ENCODE measurements around the gene SLC38A3. TPM values are rescaled to one million over a fixed set of nuclear protein-coding genes. Genes with fewer than 3 reads are reported as not detected.

The SLC38A3 gene
- total and polyA plus RNA-seq, 2 experiments from 2014 or later, result 0.28 to 1.3 TPM

- Histone ChIP-seq H3K36me3 (ENCODE audit: insufficient read depth) (no peaks in the 10 kb centered on the region), H3F3A (replicated peaks; ENCODE audit: low read depth) (peaks cover 5% of the 10 kb centered on the region; the same call in 1 of the 2 replicates), H3K9me2 (ENCODE audit: insufficient read depth) (no peaks in the 10 kb centered on the region), H4K20me1 (replicated peaks; ENCODE audit: insufficient read depth) (peaks cover 5% of the 10 kb centered on the region; the same call in 1 of the 2 replicates), H2AFZ (no peak overlapping the region), H3K4me3 (no peak overlapping the region), H3K27me3 (ENCODE audit: insufficient read depth) (no peaks in the 10 kb centered on the region), H3K4me1 (ENCODE audit: insufficient read depth) (no peaks in the 10 kb centered on the region), H3K79me2 (replicated peaks; ENCODE audit: insufficient read depth) (no peaks in the 10 kb centered on the region), H3K4me2 (no peak overlapping the region), H3K27ac (ENCODE audit: low read depth) (no peak overlapping the region)
- Mint-ChIP-seq H3K9me3 (no peaks in the 10 kb centered on the region; the same call in 2 of the 3 replicates), H3K4me3 (no peak overlapping the region), H3K4me1 (peaks cover 2% of the 10 kb centered on the region; the same call in 2 of the 3 replicates), H3K27ac (no peak overlapping the region), H3K36me3 (ENCODE audit: low read depth) (peaks cover 18% of the 10 kb centered on the region), H3K27me3 (ENCODE audit: insufficient read depth, low read depth, poor library complexity) (peaks cover 3% of the 10 kb centered on the region)
- TF ChIP-seq CTCF (conservative IDR thresholded peaks at IDR 0.05; ENCODE audit: low read depth in 2 of 2), result no peak
- TF ChIP-seq, protein P1, sequence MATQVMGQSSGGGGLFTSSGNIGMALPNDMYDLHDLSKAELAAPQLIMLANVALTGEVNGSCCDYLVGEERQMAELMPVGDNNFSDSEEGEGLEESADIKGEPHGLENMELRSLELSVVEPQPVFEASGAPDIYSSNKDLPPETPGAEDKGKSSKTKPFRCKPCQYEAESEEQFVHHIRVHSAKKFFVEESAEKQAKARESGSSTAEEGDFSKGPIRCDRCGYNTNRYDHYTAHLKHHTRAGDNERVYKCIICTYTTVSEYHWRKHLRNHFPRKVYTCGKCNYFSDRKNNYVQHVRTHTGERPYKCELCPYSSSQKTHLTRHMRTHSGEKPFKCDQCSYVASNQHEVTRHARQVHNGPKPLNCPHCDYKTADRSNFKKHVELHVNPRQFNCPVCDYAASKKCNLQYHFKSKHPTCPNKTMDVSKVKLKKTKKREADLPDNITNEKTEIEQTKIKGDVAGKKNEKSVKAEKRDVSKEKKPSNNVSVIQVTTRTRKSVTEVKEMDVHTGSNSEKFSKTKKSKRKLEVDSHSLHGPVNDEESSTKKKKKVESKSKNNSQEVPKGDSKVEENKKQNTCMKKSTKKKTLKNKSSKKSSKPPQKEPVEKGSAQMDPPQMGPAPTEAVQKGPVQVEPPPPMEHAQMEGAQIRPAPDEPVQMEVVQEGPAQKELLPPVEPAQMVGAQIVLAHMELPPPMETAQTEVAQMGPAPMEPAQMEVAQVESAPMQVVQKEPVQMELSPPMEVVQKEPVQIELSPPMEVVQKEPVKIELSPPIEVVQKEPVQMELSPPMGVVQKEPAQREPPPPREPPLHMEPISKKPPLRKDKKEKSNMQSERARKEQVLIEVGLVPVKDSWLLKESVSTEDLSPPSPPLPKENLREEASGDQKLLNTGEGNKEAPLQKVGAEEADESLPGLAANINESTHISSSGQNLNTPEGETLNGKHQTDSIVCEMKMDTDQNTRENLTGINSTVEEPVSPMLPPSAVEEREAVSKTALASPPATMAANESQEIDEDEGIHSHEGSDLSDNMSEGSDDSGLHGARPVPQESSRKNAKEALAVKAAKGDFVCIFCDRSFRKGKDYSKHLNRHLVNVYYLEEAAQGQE (IDR thresholded peaks at IDR 0.05; ENCODE audit: unreplicated experiment), result no peak
- no peak for TF ChIP-seq ZNF331 (CRISPR knock-in tag; IDR thresholded peaks at IDR 0.05; ENCODE audit: low read depth)
- TF ChIP-seq POLR2AphosphoS5 (IDR thresholded peaks at IDR 0.05; ENCODE audit: low read depth), result no peak
- TF ChIP-seq CREB1 (CRISPR knock-in tag; IDR thresholded peaks at IDR 0.05; ENCODE audit: low read depth), result no peak
- ATAC-seq (no peak), DNase-seq (ENCODE audit: low spot score) (no peak)
These were observed 27.7 kb upstream of the SLC38A3 start for GRCh38 chr3:50177346-50177745.

- Mint-ChIP-seq H3K27ac (no peak overlapping the region), H3K4me3 (no peak overlapping the region), H3K9me3 (no peaks in the 10 kb centered on the region; the same call in 2 of the 3 replicates), H3K4me1 (no peaks in the 10 kb centered on the region), H3K36me3 (ENCODE audit: low read depth) (peaks cover 35% of the 10 kb centered on the region), H3K27me3 (ENCODE audit: insufficient read depth, low read depth, poor library complexity) (peaks cover 6% of the 10 kb centered on the region)
- Histone ChIP-seq H3K4me2 (no peak overlapping the region), H3K27ac (ENCODE audit: low read depth) (no peak overlapping the region), H3K9me2 (ENCODE audit: insufficient read depth) (no peaks in the 10 kb centered on the region), H4K20me1 (replicated peaks; ENCODE audit: insufficient read depth) (peaks cover 5% of the 10 kb centered on the region; the same call in 1 of the 2 replicates), H3K36me3 (ENCODE audit: insufficient read depth) (no peaks in the 10 kb centered on the region), H3K27me3 (ENCODE audit: insufficient read depth) (no peaks in the 10 kb centered on the region), H3F3A (replicated peaks; ENCODE audit: low read depth) (peaks cover 5% of the 10 kb centered on the region; the same call in 1 of the 2 replicates), H3K4me1 (ENCODE audit: insufficient read depth) (no peaks in the 10 kb centered on the region), H3K79me2 (replicated peaks; ENCODE audit: insufficient read depth) (no peaks in the 10 kb centered on the region), H2AFZ (no peak overlapping the region), H3K4me3 (no peak overlapping the region)
- DNase-seq (ENCODE audit: low spot score) (no peak), ATAC-seq (no peak)
- no peak for TF ChIP-seq ZNF114 (CRISPR knock-in tag; IDR thresholded peaks at IDR 0.05)
- TF ChIP-seq NANOG (IDR thresholded peaks at IDR 0.05; ENCODE audit: borderline replicate concordance), result no peak
- TF ChIP-seq CREB1 (CRISPR knock-in tag; IDR thresholded peaks at IDR 0.05; ENCODE audit: low read depth), result no peak
- TF ChIP-seq ETS1 (IDR thresholded peaks at IDR 0.05), result no peak
- TF ChIP-seq POLR2AphosphoS5 (IDR thresholded peaks at IDR 0.05; ENCODE audit: low read depth), result no peak
- TF ChIP-seq, protein P2, sequence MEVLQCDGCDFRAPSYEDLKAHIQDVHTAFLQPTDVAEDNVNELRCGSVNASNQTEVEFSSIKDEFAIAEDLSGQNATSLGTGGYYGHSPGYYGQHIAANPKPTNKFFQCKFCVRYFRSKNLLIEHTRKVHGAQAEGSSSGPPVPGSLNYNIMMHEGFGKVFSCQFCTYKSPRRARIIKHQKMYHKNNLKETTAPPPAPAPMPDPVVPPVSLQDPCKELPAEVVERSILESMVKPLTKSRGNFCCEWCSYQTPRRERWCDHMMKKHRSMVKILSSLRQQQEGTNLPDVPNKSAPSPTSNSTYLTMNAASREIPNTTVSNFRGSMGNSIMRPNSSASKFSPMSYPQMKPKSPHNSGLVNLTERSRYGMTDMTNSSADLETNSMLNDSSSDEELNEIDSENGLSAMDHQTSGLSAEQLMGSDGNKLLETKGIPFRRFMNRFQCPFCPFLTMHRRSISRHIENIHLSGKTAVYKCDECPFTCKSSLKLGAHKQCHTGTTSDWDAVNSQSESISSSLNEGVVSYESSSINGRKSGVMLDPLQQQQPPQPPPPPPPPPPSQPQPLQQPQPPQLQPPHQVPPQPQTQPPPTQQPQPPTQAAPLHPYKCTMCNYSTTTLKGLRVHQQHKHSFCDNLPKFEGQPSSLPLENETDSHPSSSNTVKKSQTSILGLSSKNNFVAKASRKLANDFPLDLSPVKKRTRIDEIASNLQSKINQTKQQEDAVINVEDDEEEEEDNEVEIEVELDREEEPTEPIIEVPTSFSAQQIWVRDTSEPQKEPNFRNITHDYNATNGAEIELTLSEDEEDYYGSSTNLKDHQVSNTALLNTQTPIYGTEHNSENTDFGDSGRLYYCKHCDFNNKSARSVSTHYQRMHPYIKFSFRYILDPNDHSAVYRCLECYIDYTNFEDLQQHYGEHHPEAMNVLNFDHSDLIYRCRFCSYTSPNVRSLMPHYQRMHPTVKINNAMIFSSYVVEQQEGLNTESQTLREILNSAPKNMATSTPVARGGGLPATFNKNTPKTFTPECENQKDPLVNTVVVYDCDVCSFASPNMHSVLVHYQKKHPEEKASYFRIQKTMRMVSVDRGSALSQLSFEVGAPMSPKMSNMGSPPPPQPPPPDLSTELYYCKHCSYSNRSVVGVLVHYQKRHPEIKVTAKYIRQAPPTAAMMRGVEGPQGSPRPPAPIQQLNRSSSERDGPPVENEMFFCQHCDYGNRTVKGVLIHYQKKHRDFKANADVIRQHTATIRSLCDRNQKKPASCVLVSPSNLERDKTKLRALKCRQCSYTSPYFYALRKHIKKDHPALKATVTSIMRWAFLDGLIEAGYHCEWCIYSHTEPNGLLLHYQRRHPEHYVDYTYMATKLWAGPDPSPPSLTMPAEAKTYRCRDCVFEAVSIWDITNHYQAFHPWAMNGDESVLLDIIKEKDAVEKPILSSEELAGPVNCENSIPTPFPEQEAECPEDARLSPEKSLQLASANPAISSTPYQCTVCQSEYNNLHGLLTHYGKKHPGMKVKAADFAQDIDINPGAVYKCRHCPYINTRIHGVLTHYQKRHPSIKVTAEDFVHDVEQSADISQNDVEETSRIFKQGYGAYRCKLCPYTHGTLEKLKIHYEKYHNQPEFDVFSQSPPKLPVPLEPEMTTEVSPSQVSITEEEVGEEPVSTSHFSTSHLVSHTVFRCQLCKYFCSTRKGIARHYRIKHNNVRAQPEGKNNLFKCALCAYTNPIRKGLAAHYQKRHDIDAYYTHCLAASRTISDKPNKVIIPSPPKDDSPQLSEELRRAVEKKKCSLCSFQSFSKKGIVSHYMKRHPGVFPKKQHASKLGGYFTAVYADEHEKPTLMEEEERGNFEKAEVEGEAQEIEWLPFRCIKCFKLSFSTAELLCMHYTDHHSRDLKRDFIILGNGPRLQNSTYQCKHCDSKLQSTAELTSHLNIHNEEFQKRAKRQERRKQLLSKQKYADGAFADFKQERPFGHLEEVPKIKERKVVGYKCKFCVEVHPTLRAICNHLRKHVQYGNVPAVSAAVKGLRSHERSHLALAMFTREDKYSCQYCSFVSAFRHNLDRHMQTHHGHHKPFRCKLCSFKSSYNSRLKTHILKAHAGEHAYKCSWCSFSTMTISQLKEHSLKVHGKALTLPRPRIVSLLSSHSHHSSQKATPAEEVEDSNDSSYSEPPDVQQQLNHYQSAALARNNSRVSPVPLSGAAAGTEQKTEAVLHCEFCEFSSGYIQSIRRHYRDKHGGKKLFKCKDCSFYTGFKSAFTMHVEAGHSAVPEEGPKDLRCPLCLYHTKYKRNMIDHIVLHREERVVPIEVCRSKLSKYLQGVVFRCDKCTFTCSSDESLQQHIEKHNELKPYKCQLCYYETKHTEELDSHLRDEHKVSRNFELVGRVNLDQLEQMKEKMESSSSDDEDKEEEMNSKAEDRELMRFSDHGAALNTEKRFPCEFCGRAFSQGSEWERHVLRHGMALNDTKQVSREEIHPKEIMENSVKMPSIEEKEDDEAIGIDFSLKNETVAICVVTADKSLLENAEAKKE (CRISPR knock-in tag; IDR thresholded peaks at IDR 0.05), result no peak
These were observed 25.4 kb upstream of the SLC38A3 start for GRCh38 chr3:50179710-50180109.

Data from GM23338 (cell line).